Activated B cell treated with CpG ODN at 0.5 μM for 24 hours (primary cell): ENCODE results near the gene ATXN7L2. TPM values are rescaled to one million over a fixed set of nuclear protein-coding genes. Genes with fewer than 3 reads are reported as not detected.
"Not testable (repeated sequence)": the region's sequence is repeated elsewhere in the genome, so short reads cannot be mapped to it uniquely, and the experiment has no call there.

Experiments
- ATAC-seq: fragments of 200-7000 bp; cut with Tn5 transposase; one replicate; pipeline ENCODE4 v1.10.0; 2021; ENCODE audit warnings: low read depth, mild to moderate bottlenecking, moderate library complexity
- CTCF ChIA-PET: fragments of 350-600 bp; sonication (Branson Sonifier 250); formaldehyde crosslinking; loops from one replicate; lab custom pipeline; 2021; ENCODE audit warnings: antibody characterized with exemption; lab: Charles Lee
- POLR2A ChIA-PET: fragments of 350-600 bp; sonication (Branson Sonifier 250); formaldehyde crosslinking; loops from one replicate; lab custom pipeline; 2021; ENCODE audit warnings: antibody characterized with exemption; lab: Charles Lee
- DNase-seq: peaks from one replicate; pipeline ENCODE4 v3.0.0; 2022
- H3K27ac Mint-ChIP-seq: one replicate; pipeline ENCODE4 v1.8.0; 2020; ENCODE audit warnings: mixed read lengths
- H3K27me3 Mint-ChIP-seq: one replicate; pipeline ENCODE4 v1.8.0; 2021; ENCODE audit warnings: mixed read lengths
- H3K36me3 Mint-ChIP-seq: one replicate; pipeline ENCODE4 v1.8.0; 2021; ENCODE audit warnings: low read depth, mixed read lengths
- H3K4me1 Mint-ChIP-seq: one replicate; pipeline ENCODE4 v1.8.0; 2021; ENCODE audit warnings: mixed read lengths
- H3K4me3 Mint-ChIP-seq: one replicate; pipeline ENCODE4 v1.8.0; 2020; ENCODE audit warnings: mild to moderate bottlenecking, mixed read lengths
- H3K9me3 Mint-ChIP-seq: one replicate; pipeline ENCODE4 v1.8.0; 2020; ENCODE audit warnings: mixed read lengths
- intact Hi-C: fragments of 100-400 bp; cut with micrococcal nuclease; formaldehyde crosslinking; loops from one replicate; pipeline ENCODE4 v1.15.1; 2024
- total RNA-seq: library from RNA; stranded (reverse); gene quantifications from 2 replicates; pipeline ENCODE4 v1.2.3, GENCODE V29; 2022
- TF ChIP-seq, protein P1 (sequence below): fragments of 200-600 bp; IDR thresholded peaks from one replicate; pipeline ENCODE4 v1.8.0; 2022; ENCODE audit warnings: antibody characterized with exemption, mild to moderate bottlenecking

ATXN7L2 gene
- total RNA-seq, 1 donor from 2014 or later, result 7.5 TPM

GRCh38 chr1:109470245-109470644 lies 13.5 kb upstream of the ATXN7L2 start:
- no peaks in the 10 kb centered on the region for H3K9me3 Mint-ChIP-seq
- ATAC-seq (no peak), DNase-seq (no peak)
- ChIA-PET POLR2A (interaction anchor here (1.0 kb wide), 1 partner anchor 13 kb away, joined by 4 read pairs; no protein-coding TSS in a partner anchor), CTCF (no interaction called here)
- H3K4me1 Mint-ChIP-seq, result peaks cover 5% of the 10 kb centered on the region
- H3K4me3 Mint-ChIP-seq, result no peak overlapping the region
- TF ChIP-seq, protein P1, sequence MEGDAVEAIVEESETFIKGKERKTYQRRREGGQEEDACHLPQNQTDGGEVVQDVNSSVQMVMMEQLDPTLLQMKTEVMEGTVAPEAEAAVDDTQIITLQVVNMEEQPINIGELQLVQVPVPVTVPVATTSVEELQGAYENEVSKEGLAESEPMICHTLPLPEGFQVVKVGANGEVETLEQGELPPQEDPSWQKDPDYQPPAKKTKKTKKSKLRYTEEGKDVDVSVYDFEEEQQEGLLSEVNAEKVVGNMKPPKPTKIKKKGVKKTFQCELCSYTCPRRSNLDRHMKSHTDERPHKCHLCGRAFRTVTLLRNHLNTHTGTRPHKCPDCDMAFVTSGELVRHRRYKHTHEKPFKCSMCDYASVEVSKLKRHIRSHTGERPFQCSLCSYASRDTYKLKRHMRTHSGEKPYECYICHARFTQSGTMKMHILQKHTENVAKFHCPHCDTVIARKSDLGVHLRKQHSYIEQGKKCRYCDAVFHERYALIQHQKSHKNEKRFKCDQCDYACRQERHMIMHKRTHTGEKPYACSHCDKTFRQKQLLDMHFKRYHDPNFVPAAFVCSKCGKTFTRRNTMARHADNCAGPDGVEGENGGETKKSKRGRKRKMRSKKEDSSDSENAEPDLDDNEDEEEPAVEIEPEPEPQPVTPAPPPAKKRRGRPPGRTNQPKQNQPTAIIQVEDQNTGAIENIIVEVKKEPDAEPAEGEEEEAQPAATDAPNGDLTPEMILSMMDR, result no peak
- no peaks in the 10 kb centered on the region for H3K36me3 Mint-ChIP-seq
- no peak overlapping the region for H3K27ac Mint-ChIP-seq
- intact Hi-C loops, result no loop called here
- peaks cover 48% of the 10 kb centered on the region for H3K27me3 Mint-ChIP-seq

DNA sequence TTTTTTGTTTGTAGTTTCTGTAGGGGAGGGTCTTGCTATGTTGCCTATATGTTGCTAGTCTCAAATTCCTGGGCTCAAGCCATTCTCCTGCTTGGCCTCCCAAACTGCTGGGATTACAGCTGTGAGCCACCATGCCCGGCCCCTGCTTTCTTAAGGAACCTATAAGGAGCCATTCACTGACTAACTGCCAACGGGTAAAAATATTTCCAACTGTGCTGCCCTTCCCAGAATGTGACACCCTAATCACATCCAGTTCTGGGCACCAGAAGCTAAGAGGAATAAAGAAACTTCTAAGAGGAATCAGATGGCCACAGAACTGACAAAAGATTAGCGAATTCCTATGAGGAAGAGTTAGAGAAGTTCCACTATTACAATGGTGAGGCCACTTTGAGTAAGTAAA lies 10.9 kb upstream of the ATXN7L2 start:
- Mint-ChIP-seq H3K9me3 (no peaks in the 10 kb centered on the region), H3K4me1 (no peaks in the 10 kb centered on the region), H3K27me3 (peaks cover 50% of the 10 kb centered on the region), H3K27ac (no peak overlapping the region), H3K36me3 (no peaks in the 10 kb centered on the region), H3K4me3 (no peak overlapping the region)
- no peak for ATAC-seq
- TF ChIP-seq, protein P1, result no peak
- no peak for DNase-seq
- intact Hi-C loops, result no loop called here
- ChIA-PET CTCF (no interaction called here), POLR2A (interaction anchor here (1.5 kb wide), 1 partner anchor 11 kb away, joined by 4 read pairs; the partner anchor contains the start of gene ATXN7L2)

- DNase-seq, H3K36me3 Mint-ChIP-seq, H3K9me3 Mint-ChIP-seq, H3K4me3 Mint-ChIP-seq, ATAC-seq, intact Hi-C loops, H3K4me1 Mint-ChIP-seq, H3K27ac Mint-ChIP-seq: not testable (repeated sequence)
- ChIA-PET CTCF (interaction anchor here (0.9 kb wide), 1 partner anchor 17 kb away, joined by 3 read pairs; no protein-coding TSS in a partner anchor), POLR2A (interaction anchor here (1.5 kb wide), 1 partner anchor 10 kb away, joined by 4 read pairs; the partner anchor contains the start of gene ATXN7L2)
- peaks cover 46% of the 10 kb centered on the region for H3K27me3 Mint-ChIP-seq
Observed at GRCh38 chr1:109473284-109474057, 10.2 kb upstream of the ATXN7L2 start.

- H3K4me1 Mint-ChIP-seq, result no peaks in the 10 kb centered on the region
- CTCF ChIA-PET, result no interaction called here
- intact Hi-C loops, result no loop called here
- DNase-seq (no peak), ATAC-seq (no peak)
- TF ChIP-seq, protein P1, result no peak
- peaks cover 55% of the 10 kb centered on the region for H3K27me3 Mint-ChIP-seq
- H3K27ac Mint-ChIP-seq, result no peak overlapping the region
- no peaks in the 10 kb centered on the region for H3K9me3 Mint-ChIP-seq
- POLR2A ChIA-PET, result no interaction called here
- H3K36me3 Mint-ChIP-seq, result no peaks in the 10 kb centered on the region
- no peak overlapping the region for H3K4me3 Mint-ChIP-seq
Observed at GRCh38 chr1:109474697-109475096, 9.0 kb upstream of the ATXN7L2 start.

GRCh38 chr1:109475261-109475660 lies 8.4 kb upstream of the ATXN7L2 start:
- CTCF ChIA-PET, result no interaction called here
- intact Hi-C loops, result no loop called here
- no peak overlapping the region for H3K27ac Mint-ChIP-seq
- DNase-seq, result no peak
- no peak for ATAC-seq
- POLR2A ChIA-PET, result no interaction called here
- no peaks in the 10 kb centered on the region for H3K36me3 Mint-ChIP-seq
- H3K4me3 Mint-ChIP-seq, result no peak overlapping the region
- H3K4me1 Mint-ChIP-seq, result no peaks in the 10 kb centered on the region
- H3K27me3 Mint-ChIP-seq, result peaks cover 54% of the 10 kb centered on the region
- H3K9me3 Mint-ChIP-seq, result no peaks in the 10 kb centered on the region
- TF ChIP-seq, protein P1, result no peak
